Loucy (cell line): Measurements from ENCODE around the gene TMPRSS13.

Source experiments
- H2AFZ ChIP-seq: fragments of 200-600 bp; sonication (generic); 2 replicates; pipeline ENCODE4 v1.6.0; 2016; ENCODE audit warnings: antibody characterized with exemption, mild to moderate bottlenecking, low read length, moderate library complexity
- H3F3A ChIP-seq: fragments of 200-600 bp; 2 replicates; pipeline ENCODE4 v1.6.0; 2016; ENCODE audit warnings: antibody characterized with exemption, low read depth, mild to moderate bottlenecking
- H3K27me3 ChIP-seq: fragments of 200-600 bp; sonication (generic); 2 replicates; pipeline ENCODE4 v1.6.1; 2014; ENCODE audit warnings: low read length, mild to moderate bottlenecking; ENCODE audit not compliant: insufficient read depth, poor library complexity, severe bottlenecking
- H3K36me3 ChIP-seq: fragments of 200-600 bp; sonication (generic); 2 replicates; pipeline ENCODE4 v1.6.1; 2016; ENCODE audit warnings: low read length; ENCODE audit not compliant: insufficient read depth
- H3K4me1 ChIP-seq: fragments of 200-600 bp; sonication (generic); 2 replicates; pipeline ENCODE4 v1.5.1; 2014; ENCODE audit warnings: low read length, mild to moderate bottlenecking; ENCODE audit not compliant: insufficient read depth, poor library complexity, severe bottlenecking
- H3K4me2 ChIP-seq: fragments of 200-600 bp; sonication (generic); 2 replicates; pipeline ENCODE4 v1.6.0; 2014; ENCODE audit warnings: antibody characterized with exemption, low read length, low read depth, mild to moderate bottlenecking; ENCODE audit not compliant: poor library complexity, severe bottlenecking
- H3K4me3 ChIP-seq: fragments of 200-600 bp; sonication (generic); 2 replicates; pipeline ENCODE4 v1.5.1; 2014; ENCODE audit warnings: low read length, mild to moderate bottlenecking, mixed read lengths; ENCODE audit not compliant: poor library complexity, severe bottlenecking
- H3K79me2 ChIP-seq: fragments of 200-600 bp; sonication (generic); 2 replicates; pipeline ENCODE4 v1.6.1; 2014; ENCODE audit warnings: low read length; ENCODE audit not compliant: insufficient read depth
- H3K9ac ChIP-seq: fragments of 200-600 bp; sonication (generic); 2 replicates; pipeline ENCODE4 v1.6.0; 2014; ENCODE audit warnings: mild to moderate bottlenecking, low read depth, low read length, moderate library complexity; ENCODE audit not compliant: poor library complexity, severe bottlenecking
- H3K9me2 ChIP-seq: fragments of 200-600 bp; sonication (generic); replicated peaks from 2 replicates; pipeline ENCODE4 v1.6.1; 2016; ENCODE audit warnings: low read depth, low read length, mixed read lengths
- H3K9me3 ChIP-seq: fragments of 200-600 bp; sonication (generic); 2 replicates; pipeline ENCODE4 v1.6.1; 2014; ENCODE audit warnings: mild to moderate bottlenecking, antibody characterized with exemption, low read length, low read depth; ENCODE audit not compliant: insufficient read depth
- H4K20me1 ChIP-seq: fragments of 200-600 bp; sonication (generic); 2 replicates; pipeline ENCODE4 v1.6.0; 2014; ENCODE audit warnings: antibody characterized with exemption, low read length, mild to moderate bottlenecking; ENCODE audit not compliant: insufficient read depth, poor library complexity, severe bottlenecking
- CTCF ChIP-seq: fragments of 200-600 bp; sonication (generic); conservative IDR thresholded peaks from 2 replicates; pipeline ENCODE4 v1.5.1; 2014; ENCODE audit warnings: mild to moderate bottlenecking, antibody characterized with exemption, low read length
- EZH2phosphoT487 ChIP-seq: fragments of 200-600 bp; IDR thresholded peaks from 2 replicates; pipeline ENCODE4 v1.6.1; 2018; ENCODE audit warnings: antibody characterized with exemption, mild to moderate bottlenecking, moderate library complexity, borderline replicate concordance

TMPRSS13 gene

GRCh38 chr11:117869604-117870003 is 59.6 kb downstream of the TMPRSS13 start:
- H3K9ac ChIP-seq, result no peak overlapping the region

GRCh38 chr11:117868815-117869561 is 60.2 kb downstream of the TMPRSS13 start:
- Histone ChIP-seq H4K20me1 (no peaks in the 10 kb centered on the region), H3K9me3 (no peaks in the 10 kb centered on the region), H3K9ac (no peak overlapping the region), H3K4me2 (no peak overlapping the region), H3K79me2 (peaks cover under 1% of the 10 kb centered on the region; the same call in 1 of the 2 replicates), H3K36me3 (no peaks in the 10 kb centered on the region), H2AFZ (no peak overlapping the region), H3K27me3 (no peaks in the 10 kb centered on the region), H3F3A (no peaks in the 10 kb centered on the region), H3K4me1 (peaks cover 22% of the 10 kb centered on the region), H3K9me2 (no peaks in the 10 kb centered on the region), H3K4me3 (no peak overlapping the region)
- TF ChIP-seq CTCF (no peak), EZH2phosphoT487 (no peak)

More at GRCh38 chr11:117869604-117870003, 59.6 kb downstream of the TMPRSS13 start:
- Histone ChIP-seq H4K20me1 (no peaks in the 10 kb centered on the region), H3K36me3 (no peaks in the 10 kb centered on the region), H2AFZ (no peak overlapping the region), H3K4me3 (no peak overlapping the region), H3K9me3 (no peaks in the 10 kb centered on the region), H3K9me2 (no peaks in the 10 kb centered on the region), H3K27me3 (no peaks in the 10 kb centered on the region), H3K4me1 (peaks cover 27% of the 10 kb centered on the region), H3F3A (no peaks in the 10 kb centered on the region), H3K4me2 (no peak overlapping the region), H3K79me2 (peaks cover 3% of the 10 kb centered on the region; the same call in 1 of the 2 replicates)
- TF ChIP-seq EZH2phosphoT487 (no peak), CTCF (no peak)

GRCh38 chr11:117868088-117868487 is 61.1 kb downstream of the TMPRSS13 start:
- no peak overlapping the region for H3K9ac ChIP-seq
- no peaks in the 10 kb centered on the region for H3K9me2 ChIP-seq
- no peaks in the 10 kb centered on the region; the same call in 1 of the 2 replicates for H3K79me2 ChIP-seq
- no peak overlapping the region for H3K4me2 ChIP-seq
- peaks cover 13% of the 10 kb centered on the region for H3K4me1 ChIP-seq
- no peaks in the 10 kb centered on the region for H3K36me3 ChIP-seq
- no peaks in the 10 kb centered on the region for H3K9me3 ChIP-seq
- no peaks in the 10 kb centered on the region for H3F3A ChIP-seq
- TF ChIP-seq CTCF (no peak), EZH2phosphoT487 (no peak)
- no peak overlapping the region for H2AFZ ChIP-seq
- no peak overlapping the region for H3K4me3 ChIP-seq
- H4K20me1 ChIP-seq, result no peaks in the 10 kb centered on the region
- H3K27me3 ChIP-seq, result no peaks in the 10 kb centered on the region
